Ishikawa (cell line): ENCODE results near the gene RAD54L.

Experiments used
- CEBPB ChIP-seq: IDR thresholded peaks from 2 replicates; pipeline ENCODE4 v1.6.1; 2012
- CREB1 ChIP-seq: IDR thresholded peaks from 2 replicates; pipeline ENCODE4 v1.6.1; 2012; ENCODE audit warnings: low read depth
- EGR1 ChIP-seq: IDR thresholded peaks from 2 replicates; pipeline ENCODE4 v1.6.1; 2012
- EP300 ChIP-seq: IDR thresholded peaks from 2 replicates; pipeline ENCODE4 v1.6.1; 2012; ENCODE audit warnings: borderline replicate concordance
- FOXM1 ChIP-seq: IDR thresholded peaks from 2 replicates; pipeline ENCODE4 v1.6.1; 2012; ENCODE audit warnings: low read depth, borderline replicate concordance
- MAX ChIP-seq: IDR thresholded peaks from 2 replicates; pipeline ENCODE4 v1.6.1; 2012
- NFIC ChIP-seq: IDR thresholded peaks from 2 replicates; pipeline ENCODE4 v1.6.1; 2012
- RAD21 ChIP-seq: IDR thresholded peaks from 2 replicates; pipeline ENCODE4 v1.6.1; 2012; ENCODE audit warnings: low read depth
- REST ChIP-seq: IDR thresholded peaks from 2 replicates; pipeline ENCODE4 v1.6.1; 2012; ENCODE audit warnings: low read depth, mild to moderate bottlenecking
- TAF1 ChIP-seq: IDR thresholded peaks from 2 replicates; pipeline ENCODE4 v1.6.1; 2012; ENCODE audit warnings: low read depth, mild to moderate bottlenecking
- TCF12 ChIP-seq: IDR thresholded peaks from 2 replicates; pipeline ENCODE4 v1.6.1; 2012; ENCODE audit warnings: low read depth
- TEAD4 ChIP-seq: IDR thresholded peaks from 2 replicates; pipeline ENCODE4 v1.6.1; 2012
- USF1 ChIP-seq: IDR thresholded peaks from 2 replicates; pipeline ENCODE4 v1.6.1; 2012
- YY1 ChIP-seq: IDR thresholded peaks from 2 replicates; pipeline ENCODE4 v1.6.1; 2012; ENCODE audit warnings: low read depth
- ZBTB7A ChIP-seq: IDR thresholded peaks from 2 replicates; pipeline ENCODE4 v1.6.1; 2012; ENCODE audit warnings: low read depth

RAD54L gene

GRCh38 chr1:46315669-46316403 lies 68.3 kb downstream of the RAD54L start:
- TF ChIP-seq CREB1 = no peak
- TF ChIP-seq CEBPB = no peak
- no peak for TF ChIP-seq EP300
- no peak for TF ChIP-seq FOXM1
- TF ChIP-seq EGR1 = no peak
- no peak for TF ChIP-seq TEAD4
- no peak for TF ChIP-seq NFIC
- TF ChIP-seq YY1 = no peak
- TF ChIP-seq TAF1 = no peak
- no peak for TF ChIP-seq REST
- TF ChIP-seq USF1 = no peak
- TF ChIP-seq ZBTB7A = no peak
- no peak for TF ChIP-seq TCF12
- no peak for TF ChIP-seq MAX
- no peak for TF ChIP-seq RAD21

GRCh38 chr1:46317323-46317722 lies 69.8 kb downstream of the RAD54L start:
- TF ChIP-seq MAX (no peak), YY1 (no peak), FOXM1 (no peak), CREB1 (no peak), TEAD4 (no peak), CEBPB (no peak), NFIC (no peak), REST (no peak), EGR1 (no peak), EP300 (no peak), RAD21 (no peak), USF1 (no peak), ZBTB7A (no peak), TCF12 (no peak), TAF1 (no peak)
